GM21367 (cell line): ENCODE data around the gene SRSF7.
A peak's percentile ranks its signal among the peaks of the same experiment; 100 is the strongest.
"Not testable (repeated sequence)": the region's sequence is repeated elsewhere in the genome, so short reads cannot be mapped to it uniquely, and the experiment has no call there.

ENCODE experiments used
- ATAC-seq: cut with Tn5 transposase; IDR thresholded peaks from one replicate; pipeline ENCODE4 v1.9.1; 2021; ENCODE audit not compliant: unreplicated experiment

The SRSF7 gene

DNA sequence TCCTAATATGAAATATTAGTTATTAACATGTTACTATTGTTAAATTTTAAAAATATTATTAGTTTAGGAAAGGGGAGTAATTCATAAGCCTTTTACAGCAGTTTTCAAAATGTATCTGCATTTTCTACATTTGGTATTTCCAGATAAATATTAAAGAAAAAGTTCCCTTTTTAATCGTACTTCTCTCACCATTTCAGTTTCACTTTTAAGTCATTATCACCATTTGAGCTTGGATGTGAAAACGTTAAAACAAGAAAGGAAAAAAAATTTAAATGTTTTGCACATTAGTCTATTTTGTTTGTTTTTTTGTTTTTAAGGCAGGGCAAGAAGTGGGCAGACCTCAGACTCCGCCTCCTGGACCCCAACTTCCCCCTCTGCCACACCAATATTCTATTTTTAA lies 3.3 kb upstream of the SRSF7 start:
- no peak for ATAC-seq

DNA sequence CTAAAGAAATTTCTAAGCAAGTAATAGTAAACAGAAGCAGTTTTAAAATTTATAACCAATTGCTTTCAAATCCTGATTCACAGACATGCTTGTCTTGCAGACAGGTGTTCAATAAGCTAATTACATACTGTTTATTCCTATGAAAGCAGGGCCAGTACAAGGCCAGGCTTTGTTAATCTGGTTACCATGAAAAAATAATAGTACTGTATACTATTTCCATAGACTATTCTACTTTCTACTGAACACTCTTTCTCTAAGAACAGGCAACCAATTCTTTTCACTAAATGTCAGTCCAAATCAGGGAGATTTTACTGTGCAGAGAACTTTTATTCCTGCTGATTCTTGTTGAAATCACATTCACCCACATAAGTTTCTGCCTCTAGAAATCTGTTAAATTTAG lies 2.9 kb upstream of the SRSF7 start:
- no peak for ATAC-seq

DNA sequence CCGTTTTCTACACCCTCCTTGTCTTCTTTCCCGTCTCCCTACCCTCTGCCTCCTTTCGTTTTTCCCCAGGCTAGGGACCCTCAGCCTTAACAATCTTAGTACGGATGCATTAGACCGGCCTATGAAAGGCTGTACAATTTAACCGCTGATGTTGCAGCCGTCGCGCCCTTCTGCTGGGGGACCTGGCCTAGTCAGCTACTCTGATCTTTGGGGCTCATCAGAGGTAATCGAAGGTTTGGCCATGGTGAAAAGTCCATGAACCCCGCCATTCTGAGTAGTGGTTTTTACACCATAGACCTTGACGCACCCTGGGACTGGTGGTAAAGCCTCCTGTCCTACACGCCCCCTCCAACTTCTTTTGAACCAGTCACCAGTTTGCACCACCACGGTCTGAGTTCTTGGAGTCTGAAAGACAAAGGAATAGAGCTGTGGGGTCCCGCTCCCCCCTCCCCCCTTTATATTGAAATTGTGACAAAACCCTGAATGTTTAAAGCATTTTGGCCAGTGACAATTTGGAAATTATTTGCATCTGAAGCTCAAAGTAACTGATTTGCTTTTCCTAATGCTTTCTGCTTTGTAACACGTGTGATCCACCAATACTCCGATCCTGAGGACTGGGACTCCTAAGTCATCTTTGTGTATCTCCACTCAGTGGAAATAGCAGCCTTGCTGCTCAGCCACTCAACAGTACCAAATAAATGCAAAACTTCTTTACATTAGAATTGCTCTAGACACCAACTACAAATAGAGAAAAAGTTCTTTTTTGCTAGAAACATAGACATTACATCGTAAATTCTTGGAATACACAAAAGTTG lies 642 bp upstream of the SRSF7 start:
- ATAC-seq = peak; percentile 10

DNA sequence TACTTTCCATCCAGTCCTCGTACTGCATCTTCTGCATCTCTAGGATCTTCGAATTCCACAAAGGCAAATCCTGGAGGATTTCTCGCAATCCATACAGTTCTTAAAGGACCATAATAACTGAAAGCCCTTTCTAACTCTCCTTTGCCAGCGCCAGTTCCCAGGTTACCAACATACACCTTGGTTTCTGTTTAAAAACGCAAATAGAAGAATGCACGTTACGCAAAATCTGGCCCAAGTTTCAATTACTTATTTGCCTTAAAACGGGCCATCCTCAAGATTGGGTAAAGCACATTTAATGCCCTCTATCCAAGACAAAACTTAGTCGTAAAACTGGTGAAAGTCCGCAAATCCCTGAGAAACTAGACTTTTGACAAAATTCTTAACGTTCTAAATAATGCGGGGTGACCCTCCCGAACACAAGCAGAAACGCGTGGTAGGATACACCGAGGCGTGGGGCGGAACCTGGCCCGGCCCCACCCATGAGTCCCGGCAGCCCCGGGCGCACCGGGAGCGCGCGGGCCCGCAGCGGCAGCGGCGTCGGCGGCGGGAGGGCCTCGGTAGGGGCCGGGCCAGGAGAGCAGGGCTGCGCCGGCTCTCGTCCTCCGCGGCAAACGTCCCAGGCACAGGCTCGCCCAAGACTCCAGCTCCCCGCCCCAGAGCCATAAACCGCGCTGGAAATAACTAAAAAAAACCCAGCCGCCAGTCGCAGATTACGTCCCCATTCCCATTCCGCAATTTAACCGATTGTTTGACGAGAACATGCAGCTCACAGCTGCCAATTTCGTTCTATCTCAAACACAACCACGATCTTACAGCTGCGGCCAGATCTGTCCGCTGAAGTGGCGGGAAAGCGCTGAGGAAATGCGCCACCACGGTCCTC lies 910 bp downstream of the SRSF7 start:
- peak; percentile 45 for ATAC-seq

DNA sequence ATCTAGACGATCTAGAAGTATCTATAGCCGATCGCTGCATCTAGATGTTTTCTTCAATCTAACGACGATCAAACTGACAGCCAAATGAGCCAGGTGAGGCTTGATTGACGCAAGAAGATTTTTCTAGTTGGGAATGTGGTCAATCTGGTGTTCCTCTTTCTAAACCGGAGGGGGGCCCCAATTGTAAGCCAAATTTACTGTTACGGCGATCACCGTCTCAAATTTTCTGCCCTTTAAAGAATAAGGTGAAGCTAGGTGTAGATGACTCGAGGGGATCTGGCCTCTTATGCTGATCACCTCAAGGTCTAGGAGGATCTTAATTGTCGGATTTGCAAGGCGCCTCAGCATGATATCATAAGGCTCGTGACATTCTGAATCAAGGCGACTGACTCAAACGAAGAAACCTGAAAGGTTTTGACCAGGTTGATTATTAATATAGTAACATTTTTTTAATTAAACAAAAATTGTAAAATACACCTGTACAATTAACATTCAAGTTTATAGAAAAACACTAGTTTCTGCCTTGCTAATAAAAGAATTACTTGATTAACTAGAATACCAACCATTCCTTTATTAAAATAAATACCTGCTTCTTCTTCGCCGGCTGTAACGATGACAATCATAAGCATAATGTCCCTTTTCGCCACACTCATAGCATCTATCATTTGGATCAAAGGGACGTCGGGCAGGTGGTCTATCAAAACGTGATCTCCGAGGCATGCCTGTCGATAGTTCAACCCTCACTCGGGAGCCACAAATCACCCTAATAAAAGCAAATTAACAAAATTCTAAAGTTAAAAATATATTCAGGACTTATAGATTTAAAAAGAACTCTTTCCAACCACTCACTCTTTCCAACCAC lies 2.0 kb downstream of the SRSF7 start:
- ATAC-seq = no peak

DNA sequence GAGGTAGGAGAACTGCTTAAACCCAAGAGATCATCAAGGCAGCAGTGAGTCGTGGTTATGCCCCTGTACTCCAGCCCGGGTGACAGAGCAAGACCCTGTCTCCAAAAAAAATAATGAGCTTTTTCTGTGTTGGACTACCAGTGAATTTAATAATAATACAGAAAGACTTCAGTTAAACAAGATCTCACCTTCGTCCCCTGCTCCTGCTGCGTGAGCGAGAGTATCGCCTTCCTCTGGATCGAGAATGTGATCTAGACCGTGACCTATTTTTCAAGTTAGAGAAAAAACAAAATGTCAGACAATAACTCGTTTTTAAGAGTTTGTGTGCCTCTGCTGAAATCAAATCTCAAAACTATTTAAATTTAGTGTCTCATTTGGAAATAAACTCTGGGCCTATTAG lies 2.8 kb downstream of the SRSF7 start:
- no peak for ATAC-seq

DNA sequence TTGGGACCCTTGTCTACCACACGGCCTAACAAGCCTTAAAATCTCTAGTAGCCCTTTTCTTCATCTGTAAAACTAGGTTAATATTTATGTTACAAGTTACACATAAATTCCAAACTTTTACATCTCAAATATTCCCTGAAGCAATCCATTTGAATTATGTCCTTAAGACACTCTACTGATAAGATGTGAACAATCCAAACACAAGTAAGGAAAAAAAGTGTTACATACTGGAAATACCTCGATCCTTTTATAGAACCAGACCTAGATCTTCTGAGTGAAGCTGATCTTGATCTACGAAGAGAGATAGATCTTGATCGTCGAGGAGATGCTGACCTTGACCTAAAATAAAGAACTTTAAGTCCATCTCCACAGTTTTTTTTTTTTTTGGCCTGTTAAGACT lies 3.3 kb downstream of the SRSF7 start:
- no peak for ATAC-seq

DNA sequence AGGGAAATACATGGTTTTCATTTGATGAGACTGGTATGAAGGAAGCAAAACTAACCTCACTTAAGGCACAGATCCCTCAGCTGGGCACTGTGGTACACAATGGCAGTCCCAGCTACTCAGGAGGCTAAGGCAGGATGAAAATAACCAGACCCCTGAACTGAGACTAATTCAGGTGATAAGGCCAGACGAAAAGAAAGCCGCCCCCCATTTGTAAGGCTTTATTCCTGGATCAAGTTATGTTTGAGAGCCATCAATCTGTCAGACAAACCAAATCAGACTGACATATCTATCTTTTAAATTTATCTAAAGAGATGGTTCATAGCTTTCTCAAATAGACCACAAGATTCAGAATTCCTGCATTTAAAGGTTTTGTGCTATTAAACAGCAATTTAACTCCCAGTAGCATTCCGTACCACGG lies 4.1 kb downstream of the SRSF7 start:
- ATAC-seq = no peak

DNA sequence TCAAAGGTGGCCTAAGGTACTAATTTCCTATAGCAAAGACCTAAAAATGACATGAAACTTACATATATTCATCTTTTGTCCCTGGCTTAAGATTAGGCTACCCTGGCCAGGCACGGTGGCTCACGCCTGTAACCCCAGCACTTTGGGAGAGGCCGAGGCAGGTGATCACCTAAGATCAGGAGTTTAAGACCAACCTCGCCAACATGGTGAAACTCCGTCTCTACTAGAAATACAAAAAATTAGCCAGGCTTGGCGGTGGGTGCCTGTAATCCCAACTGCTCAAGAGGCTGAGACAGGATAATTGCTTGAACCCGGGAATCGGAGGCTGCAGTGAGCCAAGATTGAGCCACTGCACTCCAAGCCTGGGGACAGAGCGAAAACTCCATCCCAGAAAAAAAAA lies 5.9 kb downstream of the SRSF7 start:
- no peak for ATAC-seq

DNA sequence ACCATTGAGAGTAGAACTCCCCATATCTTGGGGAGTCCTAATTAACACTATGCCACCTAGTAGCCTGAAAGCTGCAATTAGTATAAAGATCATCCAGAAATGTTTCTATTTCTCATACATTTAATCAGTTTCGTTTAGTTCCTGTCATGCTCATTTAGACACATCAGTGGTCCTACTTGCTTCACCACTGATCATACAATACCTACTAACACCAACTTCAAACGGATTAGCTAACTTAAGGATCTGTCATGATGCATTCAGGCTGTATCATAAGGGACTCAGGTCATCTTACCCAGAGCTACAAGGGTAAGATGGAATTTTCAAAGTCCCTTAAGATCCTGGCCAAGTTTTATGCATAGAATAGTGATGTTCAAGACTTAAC lies 6.8 kb downstream of the SRSF7 start:
- ATAC-seq = no peak

DNA sequence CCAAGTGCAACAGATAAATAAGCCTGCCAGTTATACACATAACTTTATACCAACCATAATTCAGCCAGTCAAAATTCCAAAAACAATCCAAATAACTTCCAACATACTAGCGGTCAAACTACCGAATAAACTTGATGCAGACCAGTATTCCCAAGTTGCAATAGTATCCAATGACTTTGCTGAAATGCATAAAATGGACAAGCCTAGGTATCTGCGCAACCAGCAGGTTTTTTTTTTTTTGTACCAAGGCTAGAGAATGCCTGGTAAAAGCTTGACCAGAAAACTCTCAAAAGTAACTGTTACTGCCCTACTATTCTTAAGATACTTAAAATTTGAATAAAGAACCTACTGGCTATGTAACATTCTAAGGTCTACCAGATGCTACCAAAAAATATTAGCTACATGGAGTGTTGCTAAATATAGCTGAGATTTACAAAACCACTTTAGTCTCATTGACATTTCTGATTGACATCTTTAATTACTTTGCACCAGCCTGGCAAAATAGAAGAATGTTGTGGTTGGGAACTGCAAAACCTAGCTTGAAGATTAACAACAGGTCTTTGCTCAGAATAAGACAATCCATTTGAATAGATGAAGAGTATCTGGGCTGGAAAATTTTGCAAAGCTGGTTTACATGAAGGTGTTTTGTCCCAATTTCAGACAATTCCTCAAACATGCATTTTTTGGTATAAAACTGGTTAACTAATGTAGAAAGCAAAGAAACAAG lies 7.3 kb downstream of the SRSF7 start:
- ATAC-seq = no peak

DNA sequence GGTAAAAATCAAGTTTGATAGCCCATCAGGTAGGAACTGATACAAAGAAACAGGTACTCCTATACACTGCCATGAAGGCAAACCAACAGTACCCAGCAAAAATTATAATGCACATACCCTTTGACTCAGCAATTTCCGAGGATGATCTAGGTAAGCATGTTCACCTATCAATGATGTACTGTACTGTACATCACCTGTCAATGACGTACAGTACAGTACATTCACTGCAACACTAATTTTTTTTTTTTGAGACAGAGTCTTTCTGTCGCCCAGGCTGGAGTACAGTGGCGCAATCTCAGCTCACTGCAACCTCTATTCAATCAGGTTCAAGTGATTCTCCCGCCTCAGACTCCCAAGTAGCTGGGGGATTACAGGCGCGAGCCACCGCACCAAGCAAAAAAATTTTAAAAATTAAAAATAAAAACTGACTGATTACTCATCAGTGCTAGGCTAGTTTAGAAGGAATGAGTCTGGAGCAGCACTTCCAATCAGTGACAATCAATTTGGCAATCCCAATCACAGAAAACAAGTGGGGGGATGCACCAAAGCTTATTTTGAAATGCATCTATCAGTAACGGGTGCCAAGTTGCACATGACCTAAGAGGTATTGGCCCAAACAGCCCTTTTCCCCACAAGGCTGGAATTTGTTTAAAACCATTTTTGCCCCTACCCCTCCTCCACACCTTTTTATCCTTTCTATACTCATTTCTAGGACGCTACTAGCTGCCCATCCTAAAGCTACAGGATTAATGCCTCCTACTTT lies 8.2 kb downstream of the SRSF7 start:
- no peak for ATAC-seq

DNA sequence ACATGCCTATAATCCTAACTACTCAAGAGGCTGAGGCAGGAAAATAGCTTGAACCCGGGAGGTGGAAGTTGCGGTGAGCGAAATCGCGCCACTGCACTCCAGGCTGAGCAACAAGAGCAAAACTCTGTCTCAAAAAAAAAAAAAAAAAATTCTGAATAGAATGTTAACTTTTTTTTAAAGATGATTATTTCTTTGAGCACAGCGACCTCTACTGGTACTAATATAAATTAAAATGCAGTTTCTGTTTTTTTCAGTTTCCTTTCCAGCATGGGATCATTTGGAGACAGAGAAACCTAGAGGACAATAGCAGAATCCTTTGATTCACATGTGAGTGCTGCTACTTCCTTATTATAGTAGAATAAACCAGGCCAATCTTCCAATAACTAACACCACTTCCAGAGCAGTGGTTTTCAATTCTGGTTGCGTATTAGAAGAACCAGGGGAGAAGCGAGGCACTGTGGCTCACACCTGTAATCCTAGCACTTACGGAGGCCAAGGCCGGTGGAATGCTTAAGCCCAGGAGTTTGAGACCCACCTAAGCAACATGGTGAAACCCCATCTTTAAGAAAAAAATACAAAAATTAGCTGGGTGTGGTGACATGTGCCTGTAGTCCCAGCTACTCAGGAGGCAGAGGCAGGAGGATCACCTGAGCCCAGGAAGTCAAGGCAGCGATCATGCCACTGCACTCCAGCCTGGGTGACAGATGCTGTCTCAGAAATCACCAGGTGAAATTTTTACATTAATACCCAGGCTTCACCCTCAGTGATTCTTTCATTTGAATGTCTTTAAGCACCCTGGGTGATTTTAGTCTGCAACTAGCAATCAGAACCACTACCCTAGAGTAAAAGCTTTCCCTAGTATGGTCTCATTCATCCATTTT lies 10.1 kb downstream of the SRSF7 start:
- ATAC-seq = no peak

DNA sequence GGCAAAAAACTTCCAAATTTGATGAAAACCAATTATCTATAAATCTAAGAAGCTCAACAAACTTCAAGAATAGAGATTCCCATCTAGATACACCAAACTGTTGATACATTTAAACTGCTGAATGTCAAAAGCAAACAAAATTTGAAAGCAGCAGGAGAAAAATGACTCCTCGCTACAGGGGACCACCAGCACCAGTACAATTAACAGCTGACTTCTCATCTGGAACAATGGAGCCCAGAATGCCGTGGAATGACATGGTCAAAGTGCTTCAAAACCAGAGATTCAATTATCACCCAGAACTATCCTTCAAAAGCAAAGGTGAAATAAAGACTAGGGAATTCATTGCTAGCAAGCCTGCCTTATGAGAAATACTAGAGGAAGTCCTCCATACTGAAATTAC lies 11.6 kb downstream of the SRSF7 start:
- no peak for ATAC-seq

DNA sequence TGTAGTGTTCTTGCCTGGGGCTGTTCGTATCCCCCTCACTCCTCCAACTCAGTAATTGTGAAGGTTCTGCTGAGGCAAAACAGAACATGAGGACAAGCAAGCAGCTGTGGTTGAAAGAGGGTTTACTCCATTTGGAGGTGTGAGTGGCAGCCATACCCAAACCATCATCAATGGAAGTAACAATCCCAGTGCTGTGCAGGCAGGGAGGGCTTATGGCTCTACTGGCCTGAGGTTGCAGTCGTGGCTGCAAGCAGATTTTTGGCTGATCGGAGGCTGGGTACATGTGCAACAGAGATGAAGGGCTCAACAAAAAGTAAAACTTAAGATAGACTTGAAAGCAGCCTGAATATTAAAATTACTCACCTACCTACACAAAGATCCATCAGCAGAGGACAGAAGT lies 13.2 kb downstream of the SRSF7 start:
- ATAC-seq = no peak

DNA sequence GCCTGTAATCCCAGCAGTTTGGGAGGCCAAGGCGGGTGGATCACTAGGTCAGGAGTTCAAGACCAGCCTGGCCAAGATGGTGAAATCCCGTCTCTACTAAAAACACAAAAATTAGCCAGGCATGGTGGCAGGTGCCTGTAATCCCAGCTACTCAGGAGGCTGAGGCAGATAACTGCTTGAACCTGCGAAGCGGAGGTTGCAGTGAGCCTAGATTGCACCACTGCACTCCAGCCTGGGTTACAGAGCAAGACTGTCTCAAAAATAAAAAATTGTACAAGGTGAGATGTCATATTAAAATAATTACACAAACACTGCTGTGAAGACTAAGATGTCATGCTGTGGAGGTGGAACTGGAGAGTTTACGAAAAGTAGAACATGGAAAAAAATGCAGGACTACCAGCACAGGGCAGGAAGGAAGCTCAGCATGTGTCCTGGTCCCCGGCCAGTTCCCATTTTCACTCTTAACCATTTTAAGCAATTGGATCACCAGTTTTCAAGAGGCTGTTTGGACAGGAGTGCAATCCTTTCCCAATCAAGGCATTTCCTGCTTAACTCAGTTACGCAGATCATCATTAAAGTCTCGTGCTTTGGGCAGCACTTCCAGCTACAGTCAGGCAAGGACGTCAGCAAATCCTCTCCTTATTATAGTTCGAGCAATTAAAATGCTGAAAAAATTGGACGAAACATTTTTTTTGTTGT lies 14.0 kb downstream of the SRSF7 start:
- ATAC-seq = not testable (repeated sequence)

DNA sequence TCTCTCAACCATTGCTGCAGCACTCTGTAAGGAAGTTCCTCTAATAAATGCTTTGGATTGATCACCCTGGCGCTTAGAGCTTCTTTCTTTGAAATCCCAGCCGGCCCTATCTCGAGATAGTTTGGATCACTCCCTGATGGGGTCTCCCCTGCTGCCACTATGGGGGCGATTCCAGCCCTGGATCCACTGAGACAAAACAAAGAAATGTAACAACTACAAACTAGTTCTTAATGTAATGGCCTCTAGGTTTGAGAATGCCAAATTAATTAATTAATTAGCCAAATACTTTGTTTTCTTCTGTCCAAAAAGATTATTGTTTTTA lies 15.2 kb downstream of the SRSF7 start:
- ATAC-seq = no peak

DNA sequence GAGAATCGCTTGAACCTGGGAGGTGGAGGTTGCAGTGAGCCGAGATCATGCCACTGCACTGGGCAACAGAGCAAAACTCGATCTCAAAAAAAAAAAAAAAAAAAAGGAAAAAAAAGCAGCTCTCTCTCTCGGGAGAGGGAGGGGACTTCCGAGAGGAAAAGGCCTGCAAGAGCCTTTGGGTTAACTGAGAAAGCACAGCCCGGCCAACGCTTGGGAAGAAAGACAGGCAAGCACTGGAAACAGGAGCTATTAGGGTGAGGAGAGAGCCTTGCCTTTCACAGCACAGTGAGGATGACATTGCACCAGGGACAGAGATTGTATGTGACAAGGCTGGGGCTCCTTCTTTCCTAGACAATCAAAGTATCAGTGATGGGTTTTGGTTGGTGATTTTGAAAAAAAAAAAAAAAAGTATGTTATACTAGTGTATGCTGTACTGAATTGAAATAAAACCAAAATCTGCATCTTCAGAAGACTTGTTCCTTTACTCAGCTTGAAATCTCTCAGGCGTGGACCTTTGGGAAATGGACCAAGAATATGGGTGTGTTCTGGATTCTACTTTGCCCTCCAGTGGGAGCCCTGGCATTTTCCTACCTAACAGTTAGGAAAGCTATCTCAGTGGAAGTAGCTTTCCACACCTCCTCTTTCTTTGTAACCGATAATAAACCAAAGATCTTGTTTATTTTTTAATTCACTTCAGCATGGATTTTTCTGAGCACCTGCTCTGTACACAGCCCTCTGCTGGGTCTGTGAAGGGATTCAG lies 16.7 kb downstream of the SRSF7 start:
- ATAC-seq = no peak
